Activated T-cell treated with anti-CD3 and anti-CD28 coated beads, Interleukin-2, amount 50 U/mL, for 4 hours (primary cell): ENCODE measurements around the gene THSD7A. TPM values are rescaled to one million over a fixed set of nuclear protein-coding genes. Genes with fewer than 3 reads are reported as not detected.

Source experiments
- ATAC-seq, 2 donors: fragments of 200-7000 bp; cut with Tn5 transposase; one replicate each; pipeline ENCODE4 v1.10.0; 2021
- DNase-seq: peaks from one replicate; pipeline ENCODE4 v3.0.0-alpha.2; 2020
- H3K27me3 Mint-ChIP-seq: one replicate; pipeline ENCODE4 v1.8.0; 2021; ENCODE audit warnings: low read depth, mixed read lengths
- H3K36me3 Mint-ChIP-seq: one replicate; pipeline ENCODE4 v1.8.0; 2022; ENCODE audit warnings: mixed read lengths; ENCODE audit not compliant: insufficient read depth
- H3K4me1 Mint-ChIP-seq: one replicate; pipeline ENCODE4 v1.8.0; 2021; ENCODE audit warnings: low read depth, mixed read lengths
- H3K4me3 Mint-ChIP-seq: one replicate; pipeline ENCODE4 v1.8.0; 2021; ENCODE audit warnings: mild to moderate bottlenecking, moderate library complexity, mixed read lengths
- H3K9me3 Mint-ChIP-seq: one replicate; pipeline ENCODE4 v1.8.0; 2021; ENCODE audit warnings: mixed read lengths
- total RNA-seq, 3 donors: library from RNA; stranded (reverse); gene quantifications; one replicate each; pipeline ENCODE4 v1.2.1, GENCODE V29; 2021

The THSD7A gene
- total RNA-seq, 3 donors from 2014 or later, result not detected

GRCh38 chr7:11751315-11751714 lies 80.7 kb downstream of the THSD7A start:
- Mint-ChIP-seq H3K4me1 (no peaks in the 10 kb centered on the region), H3K9me3 (no peaks in the 10 kb centered on the region), H3K4me3 (no peak overlapping the region), H3K27me3 (no peaks in the 10 kb centered on the region), H3K36me3 (no peaks in the 10 kb centered on the region)
- no peak for ATAC-seq
- no peak for DNase-seq

GRCh38 chr7:11750191-11750590 lies 81.8 kb downstream of the THSD7A start:
- H3K9me3 Mint-ChIP-seq, result no peaks in the 10 kb centered on the region
- ATAC-seq (no peak), DNase-seq (no peak)
- H3K4me1 Mint-ChIP-seq, result no peaks in the 10 kb centered on the region
- H3K36me3 Mint-ChIP-seq, result no peaks in the 10 kb centered on the region
- H3K4me3 Mint-ChIP-seq, result no peak overlapping the region
- no peaks in the 10 kb centered on the region for H3K27me3 Mint-ChIP-seq

DNA sequence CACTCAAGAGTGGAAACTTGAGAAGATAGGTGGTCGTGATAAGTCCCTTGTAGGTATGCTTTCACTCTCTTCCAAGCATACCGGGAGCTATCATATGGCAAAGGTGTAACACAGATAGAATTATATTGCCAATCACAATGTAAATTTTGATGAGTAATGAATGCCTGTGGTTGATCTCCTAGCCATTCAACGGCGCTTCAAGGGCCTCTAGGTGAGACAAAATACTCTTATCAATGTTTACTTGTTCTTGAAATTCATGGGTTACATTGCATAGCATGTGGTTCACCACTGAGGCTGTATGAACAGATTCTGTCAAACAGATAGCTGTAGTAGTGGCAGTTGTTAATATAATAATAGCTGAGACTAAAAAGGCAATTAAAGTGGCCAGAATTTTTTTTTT lies 82.4 kb downstream of the THSD7A start:
- ATAC-seq (no peak), DNase-seq (no peak)
- H3K36me3 Mint-ChIP-seq, result no peaks in the 10 kb centered on the region
- no peaks in the 10 kb centered on the region for H3K9me3 Mint-ChIP-seq
- no peak overlapping the region for H3K4me3 Mint-ChIP-seq
- no peaks in the 10 kb centered on the region for H3K4me1 Mint-ChIP-seq
- no peaks in the 10 kb centered on the region for H3K27me3 Mint-ChIP-seq

DNA sequence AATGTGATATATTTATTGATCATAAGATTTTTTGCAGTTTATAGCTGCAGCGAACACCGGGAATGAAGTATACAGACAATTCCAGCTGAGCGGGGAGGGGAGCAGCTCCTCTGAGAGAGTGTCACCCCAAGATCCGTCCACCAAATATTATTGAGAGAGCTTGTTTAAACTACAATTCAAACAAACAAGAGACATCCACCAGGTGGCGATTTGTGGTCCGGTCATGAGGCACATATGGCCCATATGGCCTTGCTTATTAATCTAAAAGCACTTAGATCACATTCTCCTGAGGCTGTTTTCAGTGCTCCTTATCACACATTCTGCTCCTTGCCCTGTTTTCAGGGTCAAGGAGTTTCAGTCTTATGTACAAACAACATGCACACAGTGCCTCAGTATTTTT lies 83.1 kb downstream of the THSD7A start:
- Mint-ChIP-seq H3K36me3 (no peaks in the 10 kb centered on the region), H3K27me3 (no peaks in the 10 kb centered on the region), H3K4me1 (no peaks in the 10 kb centered on the region), H3K4me3 (no peak overlapping the region), H3K9me3 (no peaks in the 10 kb centered on the region)
- DNase-seq, result no peak
- no peak for ATAC-seq

DNA sequence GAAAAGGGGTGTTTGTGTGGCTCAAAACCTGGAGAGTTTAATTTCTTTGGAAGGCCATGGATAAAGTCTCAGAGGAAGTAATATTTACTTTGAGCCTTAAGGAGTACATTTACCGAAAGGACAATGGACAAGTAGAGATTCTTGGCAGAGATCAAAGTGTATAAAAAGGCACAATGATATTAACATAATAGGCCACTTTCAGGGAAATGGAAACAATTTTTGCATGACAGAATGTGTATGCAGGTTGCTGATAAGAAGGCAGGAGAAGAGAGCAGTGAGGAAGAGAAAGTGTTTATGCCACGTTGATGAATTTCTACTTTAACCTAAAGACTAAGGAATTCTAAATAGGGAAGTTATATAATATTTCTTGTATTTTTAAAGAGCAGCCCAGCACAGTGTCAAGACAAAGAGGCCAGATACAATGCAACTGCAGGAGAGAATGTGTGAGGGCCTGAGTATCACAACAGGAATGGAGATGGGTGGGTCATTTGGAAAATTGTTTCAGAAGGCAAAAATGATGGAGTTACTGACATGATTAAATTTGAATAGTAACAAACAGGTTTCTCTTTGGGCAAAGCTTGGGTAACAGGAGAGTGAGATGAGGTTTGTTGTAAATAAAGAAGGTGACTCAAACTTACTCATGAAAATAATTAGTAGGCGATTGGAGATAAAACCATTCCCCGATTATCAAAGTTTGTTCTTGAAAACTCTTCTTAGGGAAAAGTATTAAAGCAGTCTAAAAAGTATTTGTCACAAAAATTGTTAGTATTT lies 84.1 kb downstream of the THSD7A start:
- ATAC-seq, result no peak
- H3K4me3 Mint-ChIP-seq, result no peak overlapping the region
- no peaks in the 10 kb centered on the region for H3K9me3 Mint-ChIP-seq
- no peaks in the 10 kb centered on the region for H3K27me3 Mint-ChIP-seq
- H3K4me1 Mint-ChIP-seq, result no peaks in the 10 kb centered on the region
- no peak for DNase-seq
- no peaks in the 10 kb centered on the region for H3K36me3 Mint-ChIP-seq

DNA sequence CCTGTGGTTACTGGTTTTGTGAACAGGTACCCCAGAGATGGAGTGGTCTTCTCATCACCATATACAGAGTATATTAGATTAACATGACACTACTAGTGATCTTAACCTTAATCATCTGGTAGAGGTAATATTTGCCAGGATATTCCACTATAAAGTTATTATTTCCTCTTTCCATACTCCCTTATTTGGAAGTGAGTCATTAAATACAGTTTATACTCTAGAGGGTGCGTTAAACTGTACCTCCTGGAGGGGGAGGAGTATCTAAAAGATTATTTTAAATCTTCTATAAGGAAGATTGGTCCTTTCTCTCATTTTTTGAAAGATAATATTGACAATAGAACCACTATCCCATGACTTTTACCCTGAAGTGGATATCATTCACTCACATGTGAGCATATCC lies 85.4 kb downstream of the THSD7A start:
- no peaks in the 10 kb centered on the region for H3K27me3 Mint-ChIP-seq
- no peaks in the 10 kb centered on the region for H3K9me3 Mint-ChIP-seq
- no peaks in the 10 kb centered on the region for H3K4me1 Mint-ChIP-seq
- no peak overlapping the region for H3K4me3 Mint-ChIP-seq
- DNase-seq, result no peak
- H3K36me3 Mint-ChIP-seq, result no peaks in the 10 kb centered on the region
- ATAC-seq, result no peak

- H3K4me1 Mint-ChIP-seq, result no peaks in the 10 kb centered on the region
- H3K9me3 Mint-ChIP-seq, result no peaks in the 10 kb centered on the region
- ATAC-seq, result no peak
- no peaks in the 10 kb centered on the region for H3K27me3 Mint-ChIP-seq
- H3K36me3 Mint-ChIP-seq, result no peaks in the 10 kb centered on the region
- H3K4me3 Mint-ChIP-seq, result no peak overlapping the region
- no peak for DNase-seq
Observed at GRCh38 chr7:11743548-11743947, 88.5 kb downstream of the THSD7A start.

DNA sequence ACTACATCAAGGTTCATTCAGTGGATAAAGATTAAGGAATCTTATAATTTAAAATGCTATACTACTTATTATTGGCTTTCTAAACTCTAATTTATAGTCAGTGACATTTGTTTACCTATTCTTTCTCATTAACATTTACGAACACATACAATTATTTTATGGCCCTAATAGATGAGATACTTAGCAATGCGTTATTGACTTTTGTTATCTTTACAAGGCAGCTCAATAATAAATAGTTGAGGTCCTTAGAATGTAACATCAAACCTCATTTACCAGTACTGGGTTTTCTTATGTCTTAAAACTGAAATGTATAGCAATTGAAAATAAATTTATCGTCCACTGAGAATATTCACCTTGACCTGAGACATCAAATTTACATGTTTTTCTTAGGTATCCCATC lies 89.0 kb downstream of the THSD7A start:
- ATAC-seq (no peak), DNase-seq (no peak)
- Mint-ChIP-seq H3K4me1 (no peaks in the 10 kb centered on the region), H3K9me3 (no peaks in the 10 kb centered on the region), H3K27me3 (no peaks in the 10 kb centered on the region), H3K36me3 (no peaks in the 10 kb centered on the region), H3K4me3 (no peak overlapping the region)

DNA sequence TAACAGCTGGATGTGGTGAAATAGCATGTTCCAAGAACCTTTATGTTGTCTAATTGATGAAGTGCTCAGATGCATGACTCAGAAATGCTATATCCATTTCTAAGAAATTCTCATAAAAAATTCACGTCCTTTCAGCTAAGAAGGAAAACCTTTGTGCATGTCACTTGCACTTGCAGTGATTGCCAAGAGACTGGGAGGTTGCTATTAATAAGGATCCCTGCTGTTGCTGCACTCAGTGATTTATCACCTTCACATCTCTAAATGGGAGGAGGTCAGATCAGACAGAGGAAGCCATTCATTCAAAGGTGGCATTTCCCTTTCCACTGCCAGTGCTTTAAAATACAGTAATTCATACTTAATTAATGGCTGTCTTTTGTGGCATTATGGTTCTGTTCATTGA lies 89.5 kb downstream of the THSD7A start:
- H3K36me3 Mint-ChIP-seq, result no peaks in the 10 kb centered on the region
- H3K9me3 Mint-ChIP-seq, result no peaks in the 10 kb centered on the region
- no peak overlapping the region for H3K4me3 Mint-ChIP-seq
- ATAC-seq (no peak), DNase-seq (no peak)
- no peaks in the 10 kb centered on the region for H3K27me3 Mint-ChIP-seq
- no peaks in the 10 kb centered on the region for H3K4me1 Mint-ChIP-seq

DNA sequence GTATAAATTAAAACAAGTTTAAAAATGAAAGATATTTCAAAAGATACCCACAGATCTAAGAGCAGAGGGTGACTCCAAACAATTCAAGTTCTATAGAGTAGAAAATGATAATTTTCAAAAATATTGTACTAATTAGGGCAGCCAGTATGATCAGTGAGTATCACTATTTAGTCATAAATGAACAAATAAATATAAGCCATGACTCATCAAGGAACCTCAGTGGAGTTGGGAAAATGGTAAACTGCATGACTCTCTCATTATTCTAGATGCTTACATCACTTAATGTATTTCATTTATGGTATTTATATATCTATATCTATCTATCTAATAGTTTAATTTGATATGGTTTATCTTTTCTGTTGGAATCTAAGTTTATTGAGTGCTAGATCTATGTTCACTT lies 94.3 kb downstream of the THSD7A start:
- no peak for ATAC-seq
- no peaks in the 10 kb centered on the region for H3K4me1 Mint-ChIP-seq
- H3K36me3 Mint-ChIP-seq, result no peaks in the 10 kb centered on the region
- no peak overlapping the region for H3K4me3 Mint-ChIP-seq
- no peak for DNase-seq
- H3K27me3 Mint-ChIP-seq, result no peaks in the 10 kb centered on the region
- H3K9me3 Mint-ChIP-seq, result no peaks in the 10 kb centered on the region

DNA sequence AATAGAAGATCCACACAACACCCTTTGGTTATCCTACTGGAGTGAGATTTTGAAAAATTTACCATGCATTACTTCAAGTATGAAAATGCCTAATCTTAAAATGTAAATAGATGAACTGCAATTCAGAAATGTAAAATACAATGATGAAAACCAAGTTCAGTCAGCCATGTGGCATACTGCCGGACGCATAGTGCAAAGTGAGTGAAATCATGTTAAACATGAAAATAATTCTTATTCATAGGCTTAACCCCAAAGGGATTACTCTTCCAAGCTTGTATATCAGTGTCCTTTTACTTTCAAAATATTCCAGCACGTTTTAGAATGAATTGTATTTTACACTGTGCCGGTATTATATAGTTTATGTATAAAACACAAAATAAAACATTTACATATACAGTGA lies 99.8 kb downstream of the THSD7A start:
- H3K9me3 Mint-ChIP-seq, result no peaks in the 10 kb centered on the region
- H3K4me1 Mint-ChIP-seq, result no peaks in the 10 kb centered on the region
- no peak overlapping the region for H3K4me3 Mint-ChIP-seq
- DNase-seq, result no peak
- ATAC-seq, result no peak
- H3K36me3 Mint-ChIP-seq, result no peaks in the 10 kb centered on the region
- H3K27me3 Mint-ChIP-seq, result no peaks in the 10 kb centered on the region

DNA sequence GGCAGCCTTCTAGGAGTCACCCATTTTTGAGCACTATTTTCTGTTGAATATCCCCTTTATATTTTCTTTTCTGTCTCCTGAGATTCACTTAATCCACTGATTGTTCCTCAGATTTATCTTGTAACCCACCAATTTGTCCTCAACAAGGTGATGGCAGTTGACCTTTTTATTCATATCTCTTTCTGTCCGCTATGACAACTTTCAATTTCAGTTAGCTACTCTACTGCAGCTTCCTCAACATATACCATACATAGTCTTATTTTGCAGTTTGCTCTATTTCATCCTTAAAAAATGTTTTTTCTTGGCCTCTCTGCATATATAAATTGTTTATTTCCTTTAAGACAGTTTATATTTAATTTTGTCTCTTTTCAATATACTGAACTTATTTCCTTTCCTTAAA lies 101.3 kb downstream of the THSD7A start:
- no peaks in the 10 kb centered on the region for H3K4me1 Mint-ChIP-seq
- no peaks in the 10 kb centered on the region for H3K27me3 Mint-ChIP-seq
- no peak for ATAC-seq
- no peak overlapping the region for H3K4me3 Mint-ChIP-seq
- DNase-seq, result no peak
- H3K9me3 Mint-ChIP-seq, result no peaks in the 10 kb centered on the region
- no peaks in the 10 kb centered on the region for H3K36me3 Mint-ChIP-seq

GRCh38 chr7:11727864-11728263 lies 104.1 kb downstream of the THSD7A start:
- Mint-ChIP-seq H3K4me1 (no peaks in the 10 kb centered on the region), H3K9me3 (peaks cover 4% of the 10 kb centered on the region), H3K27me3 (no peaks in the 10 kb centered on the region), H3K4me3 (no peak overlapping the region), H3K36me3 (no peaks in the 10 kb centered on the region)
- DNase-seq (no peak), ATAC-seq (no peak)

GRCh38 chr7:11726794-11727155 lies 105.2 kb downstream of the THSD7A start:
- Mint-ChIP-seq H3K4me3 (no peak overlapping the region), H3K27me3 (no peaks in the 10 kb centered on the region), H3K36me3 (no peaks in the 10 kb centered on the region), H3K9me3 (peaks cover 4% of the 10 kb centered on the region), H3K4me1 (no peaks in the 10 kb centered on the region)
- DNase-seq (no peak), ATAC-seq (no peak)

GRCh38 chr7:11726001-11726793 lies 105.8 kb downstream of the THSD7A start:
- Mint-ChIP-seq H3K4me1 (no peaks in the 10 kb centered on the region), H3K4me3 (no peak overlapping the region), H3K9me3 (peaks cover 4% of the 10 kb centered on the region), H3K36me3 (no peaks in the 10 kb centered on the region), H3K27me3 (no peaks in the 10 kb centered on the region)
- DNase-seq (no peak), ATAC-seq (no peak)
